Measurements from ENCODE around the gene RCC1. TPM values are rescaled to one million over a fixed set of nuclear protein-coding genes. Genes with fewer than 3 reads are reported as not detected.

RCC1 gene
- total RNA-seq, 1 donor from 2014 or later, result 20.5 TPM

DNA sequence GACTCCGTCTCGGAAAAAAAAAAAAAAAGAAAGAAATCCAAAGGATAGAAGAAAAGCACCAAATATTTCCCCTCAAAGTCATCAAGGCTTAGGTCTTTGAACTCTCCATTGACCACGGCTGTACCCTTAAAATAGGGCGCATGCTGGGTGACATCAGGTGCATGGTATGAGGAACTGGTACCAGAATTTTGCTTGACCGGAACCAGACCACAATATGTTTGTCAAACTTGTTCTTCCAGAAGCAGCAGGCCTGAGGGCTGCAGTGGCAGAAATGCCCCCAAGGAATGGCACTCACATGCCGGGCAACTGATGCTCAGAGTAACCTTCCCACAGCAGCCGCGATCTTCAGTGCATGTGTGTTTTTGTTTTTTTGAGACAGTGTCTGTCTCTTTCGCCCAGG lies 21.0 kb downstream of the RCC1 start:
- TF ChIP-seq, protein P1, sequence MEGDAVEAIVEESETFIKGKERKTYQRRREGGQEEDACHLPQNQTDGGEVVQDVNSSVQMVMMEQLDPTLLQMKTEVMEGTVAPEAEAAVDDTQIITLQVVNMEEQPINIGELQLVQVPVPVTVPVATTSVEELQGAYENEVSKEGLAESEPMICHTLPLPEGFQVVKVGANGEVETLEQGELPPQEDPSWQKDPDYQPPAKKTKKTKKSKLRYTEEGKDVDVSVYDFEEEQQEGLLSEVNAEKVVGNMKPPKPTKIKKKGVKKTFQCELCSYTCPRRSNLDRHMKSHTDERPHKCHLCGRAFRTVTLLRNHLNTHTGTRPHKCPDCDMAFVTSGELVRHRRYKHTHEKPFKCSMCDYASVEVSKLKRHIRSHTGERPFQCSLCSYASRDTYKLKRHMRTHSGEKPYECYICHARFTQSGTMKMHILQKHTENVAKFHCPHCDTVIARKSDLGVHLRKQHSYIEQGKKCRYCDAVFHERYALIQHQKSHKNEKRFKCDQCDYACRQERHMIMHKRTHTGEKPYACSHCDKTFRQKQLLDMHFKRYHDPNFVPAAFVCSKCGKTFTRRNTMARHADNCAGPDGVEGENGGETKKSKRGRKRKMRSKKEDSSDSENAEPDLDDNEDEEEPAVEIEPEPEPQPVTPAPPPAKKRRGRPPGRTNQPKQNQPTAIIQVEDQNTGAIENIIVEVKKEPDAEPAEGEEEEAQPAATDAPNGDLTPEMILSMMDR (IDR thresholded peaks at IDR 0.05), result no peak
- Mint-ChIP-seq H3K4me3 (ENCODE audit: unreplicated experiment) (no peak overlapping the region), H3K27ac (ENCODE audit: unreplicated experiment) (no peak overlapping the region), H3K27me3 (ENCODE audit: low read depth) (no peaks in the 10 kb centered on the region), H3K4me1 (ENCODE audit: low read depth) (no peaks in the 10 kb centered on the region), H3K36me3 (ENCODE audit: low read depth) (peaks cover 8% of the 10 kb centered on the region), H3K9me3 (ENCODE audit: low read depth) (no peaks in the 10 kb centered on the region)
- DNase-seq (ENCODE audit: low spot score), result no peak

- Mint-ChIP-seq H3K4me1 (ENCODE audit: low read depth) (no peaks in the 10 kb centered on the region), H3K36me3 (ENCODE audit: low read depth) (peaks cover 21% of the 10 kb centered on the region), H3K27me3 (ENCODE audit: low read depth) (no peaks in the 10 kb centered on the region), H3K9me3 (ENCODE audit: low read depth) (no peaks in the 10 kb centered on the region), H3K27ac (ENCODE audit: unreplicated experiment) (no peak overlapping the region), H3K4me3 (ENCODE audit: unreplicated experiment) (no peak overlapping the region)
- TF ChIP-seq, protein P1 (IDR thresholded peaks at IDR 0.05), result no peak
- no peak for DNase-seq (ENCODE audit: low spot score)
These were observed 24.6 kb downstream of the RCC1 start for GRCh38 chr1:28530456-28530855.

DNA sequence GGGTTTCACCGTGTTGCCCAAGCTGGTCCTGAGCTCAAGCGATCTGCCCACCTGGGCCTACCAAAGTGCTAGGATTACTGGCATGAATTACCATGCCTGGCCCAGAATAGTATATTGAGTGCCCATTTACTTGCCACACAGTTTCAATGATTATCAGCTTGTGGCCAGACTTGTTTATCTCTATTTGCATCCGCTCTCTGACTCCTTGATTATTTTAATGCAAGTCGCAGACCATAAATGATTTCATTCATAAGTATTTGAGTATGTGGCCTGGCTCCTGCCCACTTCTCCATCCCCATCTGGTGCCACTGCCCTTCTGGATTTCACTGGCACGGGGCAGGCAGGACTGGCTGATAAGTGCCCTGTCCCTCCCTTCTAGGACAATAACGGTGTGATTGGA lies 28.8 kb downstream of the RCC1 start:
- no peaks in the 10 kb centered on the region for H3K27me3 Mint-ChIP-seq (ENCODE audit: low read depth)
- H3K4me1 Mint-ChIP-seq (ENCODE audit: low read depth), result no peaks in the 10 kb centered on the region
- H3K4me3 Mint-ChIP-seq (ENCODE audit: unreplicated experiment), result no peak overlapping the region
- TF ChIP-seq, protein P1 (IDR thresholded peaks at IDR 0.05), result no peak
- H3K36me3 Mint-ChIP-seq (ENCODE audit: low read depth), result peaks cover 30% of the 10 kb centered on the region
- no peak overlapping the region for H3K27ac Mint-ChIP-seq (ENCODE audit: unreplicated experiment)
- H3K9me3 Mint-ChIP-seq (ENCODE audit: low read depth), result no peaks in the 10 kb centered on the region
- DNase-seq (ENCODE audit: low spot score), result no peak

- Mint-ChIP-seq H3K27me3 (ENCODE audit: low read depth) (no peaks in the 10 kb centered on the region), H3K9me3 (ENCODE audit: low read depth) (no peaks in the 10 kb centered on the region)
- DNase-seq (ENCODE audit: low spot score), result no peak
These were observed 29.3 kb downstream of the RCC1 start for GRCh38 chr1:28535180-28535579.

GRCh38 chr1:28537457-28538199 lies 31.8 kb downstream of the RCC1 start:
- TF ChIP-seq, protein P1 (IDR thresholded peaks at IDR 0.05), result no peak
- no peaks in the 10 kb centered on the region for H3K9me3 Mint-ChIP-seq (ENCODE audit: low read depth)
- DNase-seq (ENCODE audit: low spot score), result no peak
- no peak overlapping the region for H3K4me3 Mint-ChIP-seq (ENCODE audit: unreplicated experiment)
- H3K27ac Mint-ChIP-seq (ENCODE audit: unreplicated experiment), result no peak overlapping the region
- no peaks in the 10 kb centered on the region for H3K4me1 Mint-ChIP-seq (ENCODE audit: low read depth)
- peaks cover 14% of the 10 kb centered on the region for H3K36me3 Mint-ChIP-seq (ENCODE audit: low read depth)
- no peaks in the 10 kb centered on the region for H3K27me3 Mint-ChIP-seq (ENCODE audit: low read depth)

More at GRCh38 chr1:28535180-28535579, 29.3 kb downstream of the RCC1 start:
- H3K4me1 Mint-ChIP-seq (ENCODE audit: low read depth), result no peaks in the 10 kb centered on the region
- H3K27ac Mint-ChIP-seq (ENCODE audit: unreplicated experiment), result no peak overlapping the region
- peaks cover 28% of the 10 kb centered on the region for H3K36me3 Mint-ChIP-seq (ENCODE audit: low read depth)
- H3K4me3 Mint-ChIP-seq (ENCODE audit: unreplicated experiment), result no peak overlapping the region
- TF ChIP-seq, protein P1 (IDR thresholded peaks at IDR 0.05), result no peak
